SK-N-MC (cell line): ENCODE data around the gene TMTC4.

Experiments used
- EZH2 ChIP-seq: fragments of 200-600 bp; sonication (generic); IDR thresholded peaks from one replicate; pipeline ENCODE4 v1.6.1; 2017; ENCODE audit warnings: antibody characterized with exemption
- POLR2AphosphoS5 ChIP-seq: IDR thresholded peaks from 2 replicates; pipeline ENCODE4 v1.6.1; 2012; ENCODE audit warnings: mild to moderate bottlenecking, low read depth, low read length, borderline replicate concordance

DNA sequence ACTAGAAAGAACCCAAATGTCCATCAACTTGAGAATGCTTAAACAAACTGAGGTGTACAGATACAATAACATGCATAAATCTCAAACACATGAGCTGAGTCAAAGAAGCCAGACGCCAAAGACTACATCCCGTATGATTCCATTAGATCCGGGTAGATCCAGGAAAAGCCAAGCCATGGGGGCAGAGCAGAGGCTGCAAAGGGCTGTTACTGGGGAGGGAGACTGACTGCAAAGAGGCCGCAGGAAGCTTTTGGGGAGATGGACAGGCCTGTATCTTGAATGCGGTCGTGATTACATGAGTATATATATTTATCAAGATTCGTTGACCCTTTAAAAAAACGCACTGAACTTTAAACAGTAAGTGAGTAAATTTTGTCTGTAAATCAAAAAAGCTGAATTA, 114.7 kb downstream of the TMTC4 start:
- TF ChIP-seq EZH2 = no peak
- no peak for TF ChIP-seq POLR2AphosphoS5
